Measurements from ENCODE around the gene UGT1A5.

The UGT1A5 gene

DNA sequence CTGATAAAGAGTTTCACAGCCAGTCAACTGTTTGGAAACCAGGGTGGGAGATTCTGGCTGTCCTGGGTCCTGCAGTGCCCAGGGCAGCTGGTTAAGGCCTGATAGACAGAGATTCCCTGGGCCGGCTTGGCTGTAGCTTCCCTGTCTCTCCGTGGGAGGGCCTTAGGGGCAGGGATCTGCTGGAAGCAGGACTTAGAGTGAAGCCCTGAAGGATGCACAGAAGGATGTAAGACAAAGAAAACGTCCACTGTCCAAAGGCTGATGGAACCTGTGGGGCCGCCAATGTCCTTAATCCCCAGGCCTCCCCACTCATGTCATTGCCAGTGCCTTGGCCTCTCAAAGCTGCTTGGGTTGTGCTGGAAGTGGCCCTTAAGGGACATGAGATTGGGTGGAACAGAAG is 98.4 kb downstream of the UGT1A5 start:
- DNase-seq: no peak

DNA sequence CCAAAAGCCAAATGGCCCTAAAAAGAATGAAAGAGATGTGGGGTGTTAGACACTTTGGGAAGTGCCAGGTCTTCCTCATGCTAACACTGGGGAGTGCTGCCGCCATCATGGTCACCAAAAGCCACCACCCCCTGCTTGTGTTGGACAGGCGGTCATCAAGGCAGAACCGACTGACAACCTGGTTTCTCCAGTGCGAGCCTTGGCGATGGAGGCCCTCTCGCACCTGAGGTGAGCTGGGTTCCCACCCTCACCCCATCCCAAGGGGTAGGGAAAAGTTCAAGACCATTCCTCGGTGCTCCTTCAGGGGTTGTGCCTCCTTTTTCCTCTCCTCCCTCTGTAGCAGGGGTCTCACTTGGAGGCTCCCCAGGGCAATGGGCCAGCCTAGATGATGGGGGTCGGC is 99.0 kb downstream of the UGT1A5 start:
- no peak for DNase-seq

DNA sequence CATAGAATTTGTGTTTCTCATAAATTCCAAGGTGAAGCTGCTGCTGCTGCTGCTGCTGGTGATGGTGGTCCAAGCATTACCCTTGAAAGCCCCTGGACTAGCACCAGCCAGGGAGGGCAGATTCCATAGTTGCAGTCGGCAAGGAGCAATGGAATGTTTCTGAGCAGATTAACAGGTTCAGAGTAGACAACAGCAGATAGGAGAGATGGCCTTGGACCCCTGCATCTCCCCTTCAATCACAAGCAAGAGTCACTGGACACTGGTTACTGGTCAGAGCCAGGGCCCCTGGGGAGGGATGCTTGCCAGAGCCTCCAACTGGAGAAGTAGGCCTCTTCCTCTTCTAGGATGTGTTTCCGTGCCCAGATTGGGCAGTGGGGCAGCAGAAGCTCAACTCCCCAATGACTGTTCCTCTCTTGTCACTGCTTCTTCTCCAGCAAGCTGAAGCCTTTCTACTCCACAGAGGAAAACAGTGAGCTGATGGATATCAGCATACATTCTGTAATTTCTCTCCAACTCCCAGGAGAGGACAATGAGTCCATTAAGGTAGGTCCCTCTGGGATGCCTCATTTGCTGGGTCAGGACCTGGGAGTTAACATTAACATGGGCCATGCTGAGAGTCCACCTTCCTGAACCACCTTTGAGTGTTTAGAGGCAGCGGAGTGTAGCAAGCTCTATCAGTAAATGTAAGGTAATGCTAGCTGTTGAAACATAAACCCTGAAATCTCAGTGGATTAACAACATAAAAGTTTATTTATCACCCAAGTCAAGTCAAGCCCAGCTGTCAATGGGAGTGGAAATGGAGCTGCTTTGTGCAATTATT is 100.7 kb downstream of the UGT1A5 start:
- no peak for DNase-seq

DNA sequence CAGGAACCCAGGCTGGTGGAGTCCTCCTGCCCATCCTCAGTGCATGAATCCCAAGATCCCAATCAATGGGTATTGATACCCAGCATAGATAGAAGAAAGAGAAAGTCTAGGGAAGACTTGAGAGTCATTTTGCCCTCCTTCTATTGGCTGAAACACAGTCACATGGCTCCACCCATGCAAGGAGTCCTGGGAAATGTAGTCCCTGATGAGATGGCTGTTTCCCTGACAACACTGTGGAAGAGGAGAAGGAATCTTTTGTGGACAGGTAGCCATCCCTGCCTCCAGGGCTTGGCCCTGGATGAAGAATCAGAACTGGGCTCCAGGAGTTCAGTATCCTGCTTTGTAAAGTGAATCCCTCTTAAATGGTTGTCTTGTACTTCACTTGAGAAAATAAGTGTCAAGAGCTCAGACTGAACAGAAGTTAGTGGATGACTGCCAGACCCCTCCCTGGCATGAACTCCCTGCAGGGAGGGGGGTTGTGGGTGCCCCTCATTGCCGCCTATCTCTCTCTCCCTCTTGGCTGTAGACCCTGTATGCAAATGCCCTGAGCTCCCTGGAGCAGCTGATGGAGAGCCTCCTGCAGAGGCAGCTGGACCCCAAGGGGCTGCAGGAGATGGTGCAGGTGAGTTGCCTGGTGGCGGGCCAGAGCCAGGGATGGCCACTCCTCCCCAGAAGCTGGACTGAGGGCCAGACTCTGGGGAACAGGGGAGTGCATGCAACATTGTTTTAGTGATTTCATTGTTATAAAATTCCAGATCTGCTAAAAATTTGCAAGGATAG is 101.5 kb downstream of the UGT1A5 start:
- no peak for DNase-seq

DNA sequence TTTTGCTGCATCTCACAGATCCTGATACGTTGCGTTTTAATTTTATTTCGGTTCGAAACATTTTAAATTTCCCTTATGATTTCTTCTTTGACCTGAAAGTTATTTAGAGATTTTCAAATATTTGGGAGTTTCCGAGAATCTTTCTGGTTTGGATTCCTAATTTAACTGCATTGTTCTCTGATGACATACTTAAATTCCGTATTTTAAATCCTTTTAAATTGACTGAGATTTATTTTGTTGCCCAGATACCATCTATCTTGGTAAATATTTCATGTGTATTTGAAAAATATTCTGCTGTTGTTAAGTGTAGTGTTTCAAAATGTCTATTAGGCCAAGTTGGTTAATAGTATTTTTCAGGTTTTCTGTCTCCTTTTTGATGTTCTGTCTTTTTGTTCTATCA is 103.2 kb downstream of the UGT1A5 start:
- DNase-seq: no peak

DNA sequence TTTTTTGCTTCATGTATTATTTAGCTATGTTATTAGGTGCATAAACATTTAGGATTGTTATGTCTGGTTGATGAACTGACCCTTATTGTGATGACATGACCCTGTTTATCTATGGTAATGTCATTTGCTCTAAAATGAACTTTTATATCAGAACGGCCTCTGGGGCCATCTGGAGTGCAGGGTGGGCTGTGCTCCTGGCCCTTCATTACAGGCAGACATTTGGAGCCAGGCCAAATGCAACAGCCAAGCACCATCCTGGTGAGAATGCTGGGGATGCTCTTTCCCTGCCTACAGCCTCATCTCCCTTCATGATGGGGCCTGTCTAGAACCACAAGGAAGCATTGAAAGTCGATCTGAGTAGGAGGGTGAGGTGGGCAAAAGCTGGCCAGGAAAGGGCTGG is 103.6 kb downstream of the UGT1A5 start:
- no peak for DNase-seq

DNA sequence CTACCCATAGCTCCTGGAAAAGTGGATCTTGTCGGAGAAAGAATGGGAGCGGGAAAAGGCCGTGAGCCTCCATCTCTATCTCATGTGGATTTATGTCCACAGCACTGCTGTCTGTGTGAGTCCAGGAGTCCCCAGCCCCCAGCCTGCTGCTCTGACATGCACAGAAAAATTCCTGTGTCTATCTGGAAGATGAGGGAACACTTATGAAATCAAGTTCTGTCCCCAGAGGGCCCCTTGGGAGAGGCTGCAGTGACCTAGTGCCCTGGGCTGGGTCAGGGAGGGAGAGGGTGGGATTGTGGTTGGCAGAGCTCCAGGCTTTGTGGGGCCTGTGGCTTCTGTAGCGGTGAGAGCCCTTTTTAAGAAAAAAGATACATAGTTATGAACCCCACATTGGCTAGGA is 104.1 kb downstream of the UGT1A5 start:
- no peak for DNase-seq

DNA sequence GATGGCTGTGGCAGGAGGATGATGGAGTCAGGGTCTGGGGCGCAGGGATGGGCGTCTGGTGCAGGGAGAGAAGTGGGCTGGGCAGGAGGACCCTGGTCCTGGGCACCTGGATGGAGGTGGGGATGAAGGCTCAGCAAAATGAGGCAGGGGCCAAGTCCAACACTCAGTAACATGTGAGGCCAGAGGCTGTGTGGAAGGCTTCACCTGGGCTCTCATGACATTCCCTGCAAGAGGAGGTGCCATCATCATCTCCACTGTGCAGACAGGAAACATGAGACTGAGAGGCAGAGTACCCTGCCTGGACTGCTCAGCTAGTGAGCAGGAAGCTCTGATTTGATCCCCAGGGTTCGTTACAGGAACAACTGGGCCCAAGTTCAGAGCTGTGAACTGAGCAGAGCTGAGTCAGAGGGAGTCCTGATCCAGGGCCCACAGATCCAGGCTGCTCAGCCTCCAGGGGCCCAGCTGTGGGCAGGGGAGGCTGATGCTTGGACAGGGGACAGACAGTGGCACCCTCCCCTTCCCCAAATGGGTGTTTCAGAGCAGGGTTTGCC is 104.7 kb downstream of the UGT1A5 start:
- DNase-seq: no peak

DNA sequence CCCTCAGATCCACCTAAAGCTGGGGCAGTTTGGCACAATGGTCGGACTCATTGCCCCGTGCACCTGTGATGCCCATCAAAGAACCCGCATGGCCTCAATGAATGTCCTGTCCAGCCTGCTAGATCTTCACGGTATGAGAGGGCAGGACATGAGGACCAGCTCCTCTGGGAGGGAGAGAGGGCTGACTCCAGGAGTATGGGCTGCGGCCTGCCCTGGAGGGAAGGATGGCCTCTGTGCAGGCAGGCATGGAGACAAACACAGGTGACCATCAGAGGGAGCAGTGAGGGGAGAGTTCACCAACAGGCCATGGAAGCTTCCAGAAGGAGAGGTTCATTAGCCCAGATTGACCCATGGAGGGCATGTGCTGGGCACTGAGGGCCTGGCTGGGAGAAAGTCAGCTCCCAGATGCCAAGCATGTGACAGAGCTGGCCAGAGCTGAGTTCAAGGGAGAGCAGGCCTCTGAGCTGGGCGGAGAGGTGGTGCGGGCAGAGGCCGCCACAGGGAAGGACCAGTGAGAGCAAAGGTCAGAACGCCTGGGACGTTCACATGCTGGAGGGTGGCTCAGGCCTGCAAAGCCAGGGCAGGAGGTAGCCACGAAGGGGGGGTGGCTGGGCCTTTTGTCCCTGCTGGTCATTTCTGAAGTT is 105.4 kb downstream of the UGT1A5 start:
- DNase-seq: no peak

DNA sequence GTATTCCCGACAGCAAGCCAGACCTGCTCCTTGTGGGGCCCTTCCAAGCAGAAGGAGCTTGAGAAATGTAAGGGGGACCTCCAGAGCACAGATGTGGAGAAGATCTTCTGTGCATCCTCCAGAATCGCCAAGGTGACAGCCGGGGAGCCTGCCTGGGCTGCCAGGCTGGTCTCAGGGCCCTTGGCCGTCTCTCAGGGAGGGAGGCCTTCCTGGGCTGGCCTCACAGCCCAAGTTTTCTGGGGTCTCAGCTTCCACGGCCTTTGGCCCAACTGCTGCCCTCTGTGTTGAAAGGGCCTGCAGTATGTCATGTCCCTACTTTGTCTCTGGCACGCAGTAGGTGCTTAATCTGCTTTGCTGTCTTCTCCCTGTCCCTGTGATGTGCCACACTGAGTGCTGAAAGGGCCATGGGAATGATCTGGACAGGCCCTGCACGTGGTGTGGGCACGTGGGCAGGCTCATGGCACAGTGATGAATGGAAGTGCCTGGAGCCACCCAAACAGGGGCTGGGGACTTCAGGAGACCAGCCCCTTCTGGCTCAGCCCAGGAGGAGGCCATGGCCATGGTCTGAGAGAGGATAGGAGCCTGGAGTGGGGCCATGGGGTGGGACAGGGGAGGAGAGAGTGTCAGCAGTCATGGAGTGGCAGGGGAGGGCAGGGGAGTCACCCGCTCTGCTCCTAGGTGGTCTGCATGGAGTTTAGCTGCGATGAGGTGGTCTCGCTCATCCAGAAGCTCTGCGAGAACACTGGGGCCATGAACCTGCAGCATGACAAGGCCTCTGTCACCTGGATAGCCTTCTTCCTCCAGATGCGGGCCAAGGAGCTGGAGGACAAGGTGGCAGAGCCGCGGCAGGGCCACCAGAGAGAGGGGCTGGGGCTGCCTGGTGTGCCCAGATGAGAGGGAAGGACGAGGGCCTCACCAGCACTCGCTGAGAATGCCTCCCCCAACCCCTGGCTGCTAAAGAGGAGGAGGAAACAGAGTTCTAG is 106.2 kb downstream of the UGT1A5 start:
- no peak for DNase-seq

DNA sequence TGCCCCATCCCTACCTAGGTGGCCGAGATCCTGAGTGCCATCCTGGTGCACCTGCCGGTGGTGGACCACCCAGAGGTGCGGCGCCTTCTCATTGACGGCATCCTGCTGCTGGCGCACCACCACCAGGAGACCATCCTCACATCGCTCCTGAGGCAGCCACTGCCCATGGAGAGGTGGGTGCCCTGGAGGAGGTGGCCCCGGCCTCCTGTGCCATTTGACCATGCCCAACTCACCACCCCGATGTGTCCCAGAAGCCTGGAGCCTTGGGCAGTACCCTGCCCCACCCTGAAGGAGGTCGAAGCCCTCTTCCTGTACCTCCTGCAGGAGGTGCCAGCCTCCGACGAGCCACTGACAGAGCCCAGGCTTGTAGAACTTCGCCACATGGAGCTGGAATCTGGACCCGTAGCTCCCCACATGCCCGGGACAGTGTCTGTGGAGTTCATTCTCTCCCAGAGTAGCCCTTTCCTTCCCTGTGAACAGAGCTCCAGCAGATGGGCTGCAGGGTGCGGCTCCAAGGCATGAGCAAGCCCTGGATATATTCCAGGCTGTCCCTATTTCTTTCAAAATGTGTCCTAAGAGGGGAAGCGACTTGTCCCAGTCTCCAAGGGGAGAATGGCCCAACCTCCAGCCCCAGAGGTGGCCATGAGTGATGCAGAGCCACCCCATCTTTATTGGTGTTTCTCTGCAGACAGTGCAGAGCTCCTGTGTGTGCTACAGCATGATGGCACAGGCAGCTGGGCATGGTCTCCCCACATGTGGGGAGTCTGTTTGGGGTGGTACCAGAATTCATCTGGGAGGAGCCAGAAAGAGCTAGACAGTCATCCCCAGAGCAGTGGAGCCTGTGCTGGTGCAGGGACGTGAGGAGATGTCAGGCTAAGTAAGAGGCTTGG is 107.4 kb downstream of the UGT1A5 start:
- no peak for DNase-seq

DNA sequence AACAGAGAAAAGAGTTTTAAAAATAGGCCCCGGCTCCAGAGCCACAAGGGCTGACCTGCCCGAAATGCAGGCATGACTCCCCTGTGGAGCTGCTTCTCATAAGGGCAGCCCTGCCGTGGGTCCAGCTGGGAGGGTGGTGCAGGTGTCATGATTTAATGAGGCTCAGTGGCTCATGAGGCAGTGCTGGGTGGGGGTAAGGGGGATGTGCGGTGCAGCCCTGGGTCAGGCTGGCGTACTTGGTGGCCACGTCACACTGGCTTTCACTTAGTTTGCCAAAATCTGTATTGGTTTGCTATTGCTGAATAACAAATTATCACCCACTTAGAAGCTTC is 108.0 kb downstream of the UGT1A5 start:
- DNase-seq: no peak

DNA sequence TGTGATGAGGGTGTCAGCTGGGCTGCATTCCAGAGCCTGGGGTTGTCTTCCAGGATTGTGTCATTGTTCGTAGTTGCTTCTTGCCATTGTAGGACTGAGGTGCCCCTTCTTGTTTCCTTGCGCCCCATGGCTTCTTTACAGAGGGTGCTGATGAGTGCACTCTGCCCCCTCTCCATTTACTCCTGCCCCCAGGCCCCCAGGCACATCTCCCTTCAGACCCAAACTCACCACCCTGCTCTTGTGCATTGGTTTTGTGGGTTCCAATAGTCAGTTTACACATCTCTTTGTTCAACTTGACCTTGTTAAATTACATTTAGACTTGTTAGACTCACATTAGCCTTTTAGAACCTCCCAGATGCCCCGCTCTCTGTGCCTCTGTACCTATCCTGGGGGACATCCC is 108.5 kb downstream of the UGT1A5 start:
- DNase-seq: no peak

DNA sequence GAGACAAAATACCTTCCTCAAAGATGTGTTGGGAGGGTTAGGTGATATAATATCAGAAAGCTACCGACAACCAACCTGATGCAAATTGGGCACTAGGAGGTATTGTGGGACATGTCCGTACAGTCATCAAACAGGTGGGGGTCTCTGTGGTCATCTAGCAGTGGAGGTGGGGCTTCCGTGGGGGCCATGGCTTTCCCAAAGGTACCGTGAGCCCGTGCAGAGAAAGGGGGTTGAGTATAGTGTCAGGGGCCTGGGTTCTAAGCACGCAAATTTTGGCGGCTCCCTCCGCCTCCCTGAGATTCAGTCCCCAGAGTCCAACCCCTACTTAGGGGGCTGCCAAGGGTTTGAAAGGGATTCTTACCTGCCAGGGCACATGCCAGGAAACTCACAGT is 109.0 kb downstream of the UGT1A5 start:
- DNase-seq: no peak

DNA sequence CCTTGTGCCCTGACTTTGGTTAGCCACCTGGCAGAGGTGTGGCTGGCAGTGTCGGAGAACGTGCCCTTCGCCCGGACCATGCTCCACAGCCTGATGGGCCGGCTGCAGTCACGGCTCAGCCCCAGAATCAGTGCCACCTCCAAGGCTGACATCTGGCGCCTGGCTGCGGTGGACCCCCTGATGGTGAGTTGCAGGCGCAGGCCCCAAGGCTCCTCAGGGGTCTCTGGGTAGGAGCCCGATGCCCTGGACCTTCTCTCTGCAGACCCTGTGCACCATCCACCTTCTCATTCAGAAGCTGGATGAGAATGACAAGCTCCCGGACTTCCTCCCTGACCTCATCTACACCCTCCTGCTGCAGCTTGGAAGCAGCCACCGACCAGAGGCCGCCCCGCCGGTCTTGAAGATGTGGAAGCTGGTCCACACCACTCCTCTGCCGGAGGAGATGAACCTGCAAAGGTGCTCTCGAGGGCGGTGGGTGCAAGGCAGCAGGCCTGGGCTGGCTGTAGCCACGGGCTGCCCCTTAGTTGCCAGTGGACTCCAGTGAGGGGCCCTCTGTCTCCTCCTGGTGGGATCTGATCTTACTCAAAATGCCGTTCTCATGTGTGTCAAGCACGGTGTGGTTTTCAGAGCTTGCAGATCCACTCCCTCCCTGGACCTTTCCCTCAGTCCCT is 109.5 kb downstream of the UGT1A5 start:
- no peak for DNase-seq
